HepG2 (cell line): ENCODE measurements around the gene TOMM20. TPM values are rescaled to one million over a fixed set of nuclear protein-coding genes. Genes with fewer than 3 reads are reported as not detected.

ENCODE experiments used
- AGO2 ChIP-seq: fragments of 200-400 bp; formaldehyde crosslinking; optimal IDR thresholded peaks from 2 replicates; pipeline ENCODE3; 2017; ENCODE audit warnings: mild to moderate bottlenecking, low read depth, low read length, moderate library complexity
- ATAD3A ChIP-seq: sonication (generic); formaldehyde crosslinking; IDR thresholded peaks from 2 replicates; pipeline ENCODE4 v1.4.0; 2020; ENCODE audit warnings: missing genetic modification reagents
- BORCS8-MEF2B ChIP-seq: sonication (generic); formaldehyde crosslinking; IDR thresholded peaks from 2 replicates; pipeline ENCODE4 v1.8.0; 2022; ENCODE audit warnings: mild to moderate bottlenecking, missing genetic modification reagents
- FOXM1 ChIP-seq: sonication (generic); formaldehyde crosslinking; IDR thresholded peaks from 2 replicates; pipeline ENCODE4 v1.5.0; 2020; ENCODE audit warnings: missing genetic modification reagents
- HINFP ChIP-seq: sonication (generic); formaldehyde crosslinking; IDR thresholded peaks from 2 replicates; pipeline ENCODE4 v1.4.0; 2020; ENCODE audit warnings: low read depth, mild to moderate bottlenecking, missing genetic modification reagents
- MAF1 ChIP-seq: sonication (generic); formaldehyde crosslinking; IDR thresholded peaks from 2 replicates; pipeline ENCODE4 v1.5.0; 2020; ENCODE audit warnings: missing genetic modification reagents, borderline replicate concordance
- RFX5 ChIP-seq: IDR thresholded peaks from 2 replicates; pipeline ENCODE4 v1.6.1; 2011; ENCODE audit warnings: low read depth, low read length, improper control_type of control experiment
- SIN3A ChIP-seq: IDR thresholded peaks from 2 replicates; pipeline ENCODE4 v1.6.1; 2011; ENCODE audit warnings: low read depth, mild to moderate bottlenecking, control low read depth, low read length, borderline replicate concordance
- SNAPC4 ChIP-seq: sonication (generic); formaldehyde crosslinking; IDR thresholded peaks from 2 replicates; pipeline ENCODE4 v1.4.0; 2020; ENCODE audit warnings: mild to moderate bottlenecking, missing genetic modification reagents
- SYNCRIP ChIP-seq: fragments of 200-400 bp; formaldehyde crosslinking; IDR thresholded peaks from 2 replicates; pipeline ENCODE4 v1.6.1; 2018; ENCODE audit warnings: mild to moderate bottlenecking, low read depth, low read length; ENCODE audit not compliant: insufficient read depth
- TGIF2 ChIP-seq: IDR thresholded peaks from 2 replicates; pipeline ENCODE4 v1.6.1; 2016; ENCODE audit warnings: control low read depth, missing compliant biosample characterization
- TP53 ChIP-seq: sonication (generic); formaldehyde crosslinking; conservative IDR thresholded peaks from 2 replicates; pipeline ENCODE4 v1.4.0; 2020; ENCODE audit warnings: missing genetic modification reagents
- USF2 ChIP-seq, 2 experiments: sonication (generic) in 1 of 2; formaldehyde crosslinking in 1 of 2; IDR thresholded peaks; 2 replicates each; pipeline versions ENCODE4 v1.5.1 to v1.6.1; 2011 to 2020; ENCODE audit warnings: borderline replicate concordance in 1 of 2, low read depth in 1 of 2, low read length in 1 of 2, mild to moderate bottlenecking in 1 of 2, missing genetic modification reagents in 1 of 2, moderate library complexity in 1 of 2
- ZNF780A ChIP-seq: sonication (generic); formaldehyde crosslinking; IDR thresholded peaks from 2 replicates; pipeline ENCODE4 v1.8.0; 2022; ENCODE audit warnings: mild to moderate bottlenecking, missing genetic modification reagents, moderate library complexity
- ZNF800 ChIP-seq: sonication (generic); formaldehyde crosslinking; IDR thresholded peaks from 2 replicates; pipeline ENCODE4 v1.4.0; 2020; ENCODE audit warnings: missing genetic modification reagents
- polyA plus RNA-seq, 8 experiments: library from polyadenylated mRNA; depleted of rRNA in 3 of 8; stranded (reverse) in 7 of 8; unstranded in 1 of 8; fragments of >200 nt; fragmentation: Illumina TruSeq in 4 of 8; extraction: Trizol in 4 of 8; gene quantifications; 2 replicates each; pipeline versions ENCODE4 v1.2.1 to v1.2.3, GENCODE V29; 2011 to 2016; ENCODE audit warnings: low read depth in 4 of 8, missing spikeins in 1 of 8, mixed read lengths in 1 of 8; ENCODE audit not compliant: insufficient read depth in 1 of 8
- total RNA-seq, 5 experiments: library from RNA; depleted of rRNA; stranded (reverse); fragments of >200 nt; fragmentation: Illumina TruSeq; extraction: Trizol; gene quantifications; 2 replicates each; pipeline ENCODE4 v1.2.3, GENCODE V29; 2016; ENCODE audit warnings: low read depth in 1 of 5

The TOMM20 gene
- total and polyA plus RNA-seq, 2 of the 13 experiments (the other 11 are each of a cell fraction or from before 2014, with no cell fraction given): 153 to 376 TPM

- peak; percentile 65 for TF ChIP-seq AGO2
- no peak; the same call in 1 of the 2 replicates for TF ChIP-seq TP53 (CRISPR knock-in tag)
- no peak for TF ChIP-seq FOXM1 (CRISPR knock-in tag)
- TF ChIP-seq ZNF780A (CRISPR knock-in tag): no peak; the same call in 1 of the 2 replicates
- TF ChIP-seq ZNF800 (CRISPR knock-in tag): peak; percentile 75; the same call in 1 of the 2 replicates
- TF ChIP-seq SNAPC4 (CRISPR knock-in tag): no peak
- no peak for TF ChIP-seq SYNCRIP
- TF ChIP-seq USF2 (IDR thresholded peaks at IDR 0.05; ENCODE audit: low read depth, low read length): no peak
- no peak for TF ChIP-seq USF2 (CRISPR knock-in tag; IDR thresholded peaks at IDR 0.05; ENCODE audit: borderline replicate concordance)
- no peak for TF ChIP-seq SIN3A
- TF ChIP-seq MAF1 (CRISPR knock-in tag): 0 out of 2 replicates have a peak, but pooled peaks have one; percentile 54
- no peak for TF ChIP-seq HINFP (CRISPR knock-in tag)
- TF ChIP-seq ATAD3A (CRISPR knock-in tag): no peak
- no peak for TF ChIP-seq BORCS8-MEF2B (CRISPR knock-in tag)
- TF ChIP-seq TGIF2: peak; percentile 49; the same call in 1 of the 2 replicates
- TF ChIP-seq RFX5: no peak
These were observed 60.2 kb downstream of the TOMM20 start (continued) for GRCh38 chr1:235068158-235069121.
